ENCODE data around the gene CCDC91. TPM values are rescaled to one million over a fixed set of nuclear protein-coding genes. Genes with fewer than 3 reads are reported as not detected.
A peak's percentile ranks its signal among the peaks of the same experiment; 100 is the strongest.

Gene CCDC91
- total and polyA plus RNA-seq, 9 of the 15 experiments (the other 6 are each of a cell fraction or from before 2014, with no cell fraction given) = 10.1 to 31.1 (median 26.3) TPM

GRCh38 chr12:28563936-28564335 is 373.7 kb downstream of the CCDC91 start (continued):
- no peak for TF ChIP-seq ZNF318 (IDR thresholded peaks at IDR 0.05; ENCODE audit: borderline replicate concordance in 1 of 2, low read depth in 1 of 2)

GRCh38 chr12:28568118-28568517 is 377.9 kb downstream of the CCDC91 start:
- BruUV-seq (replicated peaks) = no TSS peak
- ATAC-seq = peak; percentile 41; the same call in 1 of the 3 replicates
- Histone ChIP-seq H3K4me1 (replicated peaks in 1 of 2; ENCODE audit: control insufficient read depth in 2 of 2, insufficient read depth in 2 of 2, low read length in 2 of 2) (no peaks in the 10 kb centered on the region; a peak in 1 of 5 replicates), H2AFZ (ENCODE audit: low read depth, low read length) (0 out of 2 replicates have a peak overlapping the region, but pooled peaks have one; percentile 18), H3K27ac (ENCODE audit: extremely low read depth, low read depth, low read length) (no peak overlapping the region), H3K79me2 (ENCODE audit: control insufficient read depth, insufficient read depth, low read length) (no peaks in the 10 kb centered on the region), H3K27me3 (ENCODE audit: control insufficient read depth in 2 of 2, insufficient read depth in 2 of 2, low read length in 2 of 2) (no peaks in the 10 kb centered on the region), H3K9me3 (replicated peaks; ENCODE audit: control insufficient read depth, insufficient read depth, low read depth, low read length) (no peaks in the 10 kb centered on the region), H3K4me3 (no peak overlapping the region), H3K9me1 (ENCODE audit: control insufficient read depth, insufficient read depth, low read length) (no peaks in the 10 kb centered on the region), H4K20me1 (replicated peaks; ENCODE audit: control insufficient read depth, insufficient read depth, low read length) (no peaks in the 10 kb centered on the region), H3K36me3 (ENCODE audit: control insufficient read depth, insufficient read depth, low read length) (no peaks in the 10 kb centered on the region), H3K4me2 (ENCODE audit: insufficient read depth, low read length) (no peak overlapping the region), H3K9ac (ENCODE audit: insufficient read depth in 1 of 2, low read depth in 2 of 2, low read length in 2 of 2) (no peak overlapping the region)
- intact Hi-C loops (cut with micrococcal nuclease) (no loop called here), in situ Hi-C loops (cut with MboI) (no loop called here)
- TF ChIP-seq ARNT (IDR thresholded peaks at IDR 0.05) = no peak
- peak; percentile 57 for TF ChIP-seq FOSL1 (tag; conservative IDR thresholded peaks at IDR 0.05)
- no peak for DNase-seq (ENCODE audit: extremely low read depth in 1 of 4, low spot score in 3 of 4)
- no peak for FAIRE-seq
- POLR2A ChIA-PET = no interaction called here
- WGBS (ENCODE audit: insufficient coverage, low coverage, missing lambda C conversion rate) = 11% methylated on average over 3 of the region's 3 CpGs
- CTCF ChIA-PET (ENCODE audit: low intra/inter-chr PET ratio) = no interaction called here
